GM19438 (cell line): ENCODE data around the gene ALG14.
A peak's percentile ranks its signal among the peaks of the same experiment; 100 is the strongest.

Experiments
- ATAC-seq: cut with Tn5 transposase; IDR thresholded peaks from one replicate; pipeline ENCODE4 v1.9.1; 2021; ENCODE audit warnings: low read depth; ENCODE audit not compliant: unreplicated experiment

The ALG14 gene

DNA sequence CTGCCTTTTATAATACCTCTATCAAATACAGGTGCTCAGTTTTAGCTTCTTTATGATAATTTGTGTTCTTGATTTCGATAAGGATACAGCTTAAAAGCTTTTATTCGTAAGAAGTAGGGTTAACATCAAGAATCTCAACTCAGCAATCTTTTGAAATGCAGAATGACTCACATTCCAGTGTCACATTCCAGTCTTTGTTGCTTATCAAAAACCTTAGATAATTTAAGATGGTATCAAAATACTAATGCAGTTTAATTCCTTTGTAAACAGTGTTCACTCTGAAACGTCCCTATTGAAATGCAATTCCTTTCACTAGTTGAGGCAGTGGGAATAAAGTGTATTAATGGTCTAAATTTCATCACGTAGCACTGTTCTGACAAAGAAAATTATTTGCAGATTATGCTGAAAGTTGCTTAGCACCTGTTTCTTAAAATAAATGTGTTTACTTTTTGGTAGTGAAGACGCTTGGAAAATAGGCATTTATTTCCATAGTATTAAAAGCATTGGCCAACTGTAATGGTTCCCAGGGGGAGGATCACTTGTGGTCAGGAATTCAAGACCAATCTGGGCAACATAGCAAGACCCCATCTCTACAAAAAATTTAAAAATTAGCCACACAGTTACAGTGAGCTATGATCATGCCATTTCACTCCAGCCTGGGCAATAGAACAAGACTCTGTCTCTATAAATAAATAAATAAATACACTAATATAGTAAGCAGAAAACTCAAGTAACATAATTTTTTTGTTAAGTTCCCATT is 135.7 kb downstream of the ALG14 start:
- ATAC-seq = no peak

GRCh38 chr1:94935476-94935875 is 137.3 kb downstream of the ALG14 start:
- ATAC-seq = no peak

DNA sequence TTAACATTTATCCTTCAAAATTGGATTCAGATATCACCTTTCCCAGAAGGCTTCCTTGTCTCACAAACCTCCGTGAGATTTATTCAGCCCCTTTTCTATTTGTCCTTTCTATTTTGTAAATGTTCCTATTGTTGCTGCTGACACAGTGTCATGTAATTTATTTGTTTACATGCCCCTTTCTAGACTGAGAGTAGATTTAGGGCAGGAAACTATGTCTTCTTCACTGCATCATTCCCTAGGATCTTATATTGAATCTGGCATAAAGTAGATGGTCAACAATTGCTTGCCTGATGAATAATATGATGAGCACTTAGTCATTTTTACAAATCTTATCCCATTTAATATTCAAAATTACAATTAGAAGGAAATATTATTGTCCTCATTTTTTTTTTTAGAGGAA is 137.7 kb downstream of the ALG14 start:
- ATAC-seq = no peak

DNA sequence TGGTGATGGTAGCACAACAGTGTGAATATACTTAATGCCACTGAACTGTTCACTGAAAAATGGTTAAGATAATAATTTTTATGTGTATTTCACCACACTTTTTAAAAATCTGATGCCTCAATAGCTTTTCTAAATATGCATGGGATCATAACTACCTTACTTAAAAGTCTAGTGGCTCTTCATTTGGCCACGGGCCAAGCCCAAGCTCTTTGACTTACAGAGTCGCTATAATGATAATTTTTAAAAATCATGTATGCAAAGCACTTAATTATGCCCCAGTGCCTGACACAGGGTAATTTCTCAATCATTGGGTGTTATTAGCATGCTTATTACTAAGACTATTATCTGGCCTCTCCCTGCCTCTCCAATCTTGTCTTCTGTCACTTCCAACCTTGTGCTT is 138.2 kb downstream of the ALG14 start:
- ATAC-seq = no peak

GRCh38 chr1:94931254-94931841 is 141.4 kb downstream of the ALG14 start:
- no peak for ATAC-seq

DNA sequence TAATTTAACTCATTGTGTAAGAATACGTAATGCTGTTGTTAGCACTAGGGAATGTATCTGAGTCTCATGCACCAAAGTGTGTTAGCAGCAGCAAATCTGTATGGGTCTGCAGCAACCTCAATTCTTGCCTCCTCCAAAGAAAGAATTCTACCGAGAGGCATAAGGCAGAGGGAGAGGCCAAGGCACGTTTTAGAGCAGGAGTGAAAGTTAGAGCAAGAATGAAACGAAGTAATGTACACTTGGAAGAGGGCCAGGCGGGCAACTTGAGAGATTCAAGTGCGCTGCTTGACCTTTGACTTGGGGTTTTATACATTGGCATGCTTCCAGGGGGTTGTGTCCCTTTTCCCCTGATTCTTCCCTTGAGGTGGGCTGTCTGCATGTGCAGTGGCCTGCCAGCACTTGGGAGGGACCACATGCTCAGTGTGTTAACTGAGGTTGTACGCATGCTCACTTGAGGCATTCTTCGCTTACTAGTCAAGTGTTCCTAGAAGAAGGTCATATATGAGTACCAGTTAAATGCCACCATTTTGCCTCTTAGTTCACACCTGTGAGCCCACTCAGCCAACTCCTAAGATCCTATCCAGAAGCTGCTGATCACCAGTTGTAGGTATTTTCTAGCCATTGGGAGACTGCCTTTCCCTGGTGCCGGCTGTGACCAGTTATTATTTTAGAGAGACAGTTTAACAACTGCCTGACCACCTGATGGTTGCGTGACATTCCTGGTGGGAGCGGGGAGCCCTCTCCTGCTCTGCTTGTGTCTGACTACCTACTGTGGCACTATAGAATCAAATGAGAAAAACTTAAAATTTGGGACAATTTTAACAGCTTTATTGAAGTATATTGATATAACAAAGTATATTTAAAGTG is 143.2 kb downstream of the ALG14 start:
- no peak for ATAC-seq

DNA sequence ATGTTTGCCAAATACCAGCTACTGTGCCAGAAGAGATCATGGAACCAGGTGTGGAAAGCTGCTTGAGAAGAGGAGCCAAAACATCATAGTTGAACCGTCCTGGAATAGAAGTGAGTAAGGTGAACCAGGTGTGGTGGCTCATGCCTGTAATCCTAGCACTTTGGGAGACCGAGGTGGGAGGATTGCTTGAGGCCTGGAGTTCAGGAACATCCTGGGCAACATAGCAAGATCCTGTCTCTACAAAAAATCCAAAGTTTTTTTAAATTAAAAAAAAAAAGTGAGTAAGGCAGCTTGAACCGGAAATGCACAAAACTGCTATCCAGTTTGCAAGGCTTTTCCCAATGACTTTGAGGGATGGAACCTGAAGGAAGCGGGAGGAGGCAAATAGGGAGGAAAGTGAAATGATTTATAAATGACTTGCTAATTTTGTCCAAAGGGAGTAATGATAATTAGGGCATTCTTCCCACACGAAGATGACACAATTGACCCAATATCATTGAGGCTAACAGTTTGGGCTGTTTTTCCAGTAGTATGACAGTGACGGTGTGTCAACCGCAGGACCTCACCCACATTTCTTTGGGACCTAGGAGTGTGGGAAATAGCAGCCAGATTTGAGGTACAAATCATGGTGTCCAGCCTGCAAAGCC is 144.3 kb downstream of the ALG14 start:
- no peak for ATAC-seq

DNA sequence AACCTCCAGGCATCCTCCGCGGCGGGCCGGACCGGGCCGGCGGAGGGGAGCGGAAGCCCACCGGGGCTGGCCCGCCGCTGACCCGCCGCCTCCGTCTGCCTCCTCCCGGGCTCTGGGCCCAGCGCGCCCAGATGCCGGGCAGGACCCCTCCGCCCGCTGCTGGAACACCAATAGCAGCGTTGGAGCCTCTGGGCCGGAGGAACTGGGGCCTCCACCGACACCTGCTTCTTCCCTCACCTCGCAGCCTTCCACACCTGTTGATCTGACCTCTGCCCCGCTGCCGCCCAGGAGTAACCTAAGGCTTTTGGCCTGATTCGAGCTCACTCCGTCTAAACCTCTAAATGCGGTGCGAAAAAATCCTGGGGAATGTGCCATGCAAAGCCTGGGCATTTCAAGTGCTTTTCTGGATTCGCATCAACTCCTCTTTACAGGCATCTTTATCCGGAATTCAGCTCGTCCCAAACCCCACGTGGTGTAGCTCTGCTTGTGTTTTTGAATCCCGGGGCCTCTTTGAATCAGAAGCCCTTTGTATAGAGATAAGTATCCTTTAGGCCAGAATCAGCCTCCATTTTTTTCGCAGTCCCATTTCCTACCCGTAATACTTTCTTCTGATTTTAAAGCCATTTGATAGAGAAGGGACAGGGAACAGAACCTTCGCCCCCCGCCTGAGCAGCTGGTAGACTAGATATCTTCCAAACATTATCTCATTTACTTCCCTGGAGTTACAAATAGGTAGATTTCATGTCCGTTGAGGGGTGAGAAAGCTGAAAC is 145.2 kb downstream of the ALG14 start:
- peak; percentile 28 for ATAC-seq

DNA sequence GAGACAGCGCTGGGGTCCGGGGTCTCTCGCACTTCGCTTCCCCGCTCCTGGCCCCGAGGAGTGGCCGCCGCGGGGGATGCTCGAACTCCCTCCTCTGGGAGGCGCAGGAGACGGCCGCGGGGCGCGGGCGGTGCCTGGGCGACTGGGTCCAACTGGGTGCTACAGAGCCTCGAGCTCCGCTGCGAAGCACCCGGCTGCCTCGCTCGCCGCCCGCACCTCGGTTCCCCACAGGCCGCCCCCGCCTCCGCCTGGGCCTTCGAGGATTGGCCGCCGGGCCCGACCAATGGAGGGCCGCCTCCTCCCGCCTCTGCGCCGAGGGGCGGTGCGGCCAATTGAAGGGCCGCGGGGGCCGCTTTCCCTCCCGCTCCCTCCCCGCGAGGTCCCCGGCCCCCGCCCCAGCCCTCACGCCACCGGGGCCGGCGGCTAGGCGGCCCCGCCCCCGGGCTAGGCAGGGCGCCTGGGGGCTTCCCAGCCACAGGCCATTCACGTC is 145.8 kb downstream of the ALG14 start, which contains the start of gene CNN3:
TSS of gene CNN3 (minus strand) at position 196 of the 490 bp plus-strand sequence. CDS start 216 bp downstream, outside the sequence.
- ATAC-seq = peak; percentile 86

DNA sequence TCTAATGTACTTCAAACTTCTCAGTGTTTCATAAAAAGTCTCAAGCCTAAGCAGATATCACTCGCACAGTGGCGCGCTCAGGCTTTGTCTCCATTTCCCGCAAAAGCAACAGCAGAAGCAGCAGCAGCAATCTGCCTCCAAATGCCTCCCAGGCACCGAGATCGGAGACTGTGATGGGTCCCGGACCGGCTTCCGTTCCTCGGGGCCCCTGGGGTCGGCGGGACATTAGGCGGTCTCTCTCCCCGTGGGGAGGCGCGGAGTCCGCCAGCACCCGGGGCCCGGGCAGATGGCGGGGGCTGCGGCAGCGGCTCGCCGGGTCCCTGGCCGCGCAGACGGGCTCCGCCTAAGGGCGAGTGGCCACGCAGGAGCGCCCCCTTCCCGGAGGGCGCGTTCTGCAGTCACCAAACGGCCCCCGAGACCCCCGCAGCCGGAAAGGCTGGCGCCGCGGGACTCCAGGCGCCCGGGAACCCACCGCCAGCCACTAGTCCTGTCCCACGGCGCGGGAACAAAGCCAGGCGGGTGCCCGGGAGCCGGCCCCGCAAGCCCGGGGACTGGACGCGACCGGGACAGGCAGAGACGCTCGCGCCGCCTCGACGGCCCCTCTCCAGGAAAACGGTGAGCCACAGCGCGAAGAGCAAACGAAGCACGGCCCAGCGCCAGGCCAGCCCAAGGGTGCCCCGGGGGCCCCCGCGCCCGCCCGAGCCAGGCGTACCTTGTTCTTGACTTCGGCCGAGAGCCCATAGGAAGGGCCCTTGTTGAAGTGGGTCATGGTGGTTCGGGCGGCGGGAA is 146.4 kb downstream of the ALG14 start:
- peak; percentile 31 for ATAC-seq

DNA sequence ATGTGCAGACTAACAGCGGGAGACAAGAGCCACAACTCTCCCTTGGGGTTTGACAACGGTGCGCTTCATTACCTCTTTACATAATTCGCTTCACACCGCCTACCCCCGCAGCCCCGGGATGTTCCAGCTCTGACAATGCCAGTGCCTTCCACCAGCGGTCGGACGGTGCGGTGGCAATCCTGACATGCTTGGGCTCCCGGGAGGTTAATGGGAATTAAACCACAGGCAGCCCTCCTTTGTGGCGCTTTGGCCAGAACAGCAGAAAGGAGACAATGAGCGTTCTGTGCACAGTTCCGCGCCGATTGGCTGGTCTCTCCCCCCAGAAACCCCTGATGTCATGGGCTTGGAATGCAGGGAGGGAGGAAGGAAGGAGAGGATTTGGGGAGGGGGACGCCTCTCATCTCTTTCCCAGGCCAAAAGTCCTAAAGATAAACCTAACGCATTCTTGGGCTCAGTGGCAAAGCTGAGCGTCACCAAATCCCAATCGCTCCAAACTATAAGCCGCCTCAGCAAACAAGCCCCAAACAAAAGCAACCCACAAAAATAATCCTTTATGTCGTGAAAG is 147.1 kb downstream of the ALG14 start:
- ATAC-seq = peak; percentile 24

- no peak for ATAC-seq
These were observed 147.7 kb downstream of the ALG14 start for GRCh38 chr1:94925004-94925403.
